HG03520 (cell line): ENCODE measurements around the gene IFT80.

ENCODE experiments used
- ATAC-seq: cut with Tn5 transposase; IDR thresholded peaks from one replicate; pipeline ENCODE4 v1.9.1; 2021; ENCODE audit warnings: mild to moderate bottlenecking, moderate library complexity; ENCODE audit not compliant: unreplicated experiment

IFT80 gene

DNA sequence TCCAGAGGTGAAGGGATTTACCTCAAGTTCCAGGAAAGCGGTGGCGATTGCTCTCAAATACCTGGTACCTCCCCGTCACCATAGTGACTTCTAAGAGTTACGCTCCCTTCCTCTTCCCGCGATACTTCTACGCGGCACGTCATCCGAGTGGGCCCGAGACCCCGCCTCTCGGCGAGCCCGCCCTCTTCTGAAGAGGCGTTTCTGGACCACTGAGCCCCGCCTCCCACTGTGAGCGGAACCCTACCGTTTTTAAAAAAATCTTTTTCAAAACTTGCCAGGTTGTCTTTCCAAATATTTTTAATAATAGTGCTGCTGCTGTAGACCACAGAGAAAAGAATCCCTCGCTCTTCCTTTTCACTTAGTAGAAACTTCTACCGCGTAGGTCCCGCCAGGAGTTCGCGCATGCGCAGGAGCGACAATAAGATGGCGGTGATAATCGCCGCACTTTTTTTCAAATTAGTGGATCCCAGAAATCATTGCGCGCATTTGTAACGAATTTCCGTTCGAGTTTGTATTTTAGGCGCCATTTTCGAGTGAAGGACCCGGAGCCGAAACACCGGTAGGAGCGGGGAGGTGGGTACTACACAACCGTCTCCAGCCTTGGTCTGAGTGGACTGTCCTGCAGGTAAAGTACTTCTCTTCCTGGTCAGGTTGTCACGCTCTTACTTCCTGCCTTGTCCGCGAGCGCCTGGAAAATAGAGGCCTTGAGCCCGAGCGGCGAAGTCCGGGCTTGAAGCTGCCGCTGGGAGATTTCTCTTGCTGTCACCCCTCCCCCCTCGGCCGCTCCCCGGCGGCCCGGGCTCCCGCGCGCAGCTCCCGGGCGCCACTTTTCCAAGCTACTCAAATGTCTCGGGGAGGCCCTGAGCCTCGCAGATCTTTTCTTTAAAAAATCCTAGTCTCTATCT, at the start of gene IFT80, which contains the start of gene SMC4:
TSS of gene IFT80 (minus strand) at position 101 of the 905 bp plus-strand sequence. CDS start 14,625 bp downstream, outside the sequence.
TSS of gene SMC4 (plus strand) at position 526 of the 905 bp plus-strand sequence. CDS start 1,177 bp downstream, outside the sequence.
- ATAC-seq: peak; percentile 91

DNA sequence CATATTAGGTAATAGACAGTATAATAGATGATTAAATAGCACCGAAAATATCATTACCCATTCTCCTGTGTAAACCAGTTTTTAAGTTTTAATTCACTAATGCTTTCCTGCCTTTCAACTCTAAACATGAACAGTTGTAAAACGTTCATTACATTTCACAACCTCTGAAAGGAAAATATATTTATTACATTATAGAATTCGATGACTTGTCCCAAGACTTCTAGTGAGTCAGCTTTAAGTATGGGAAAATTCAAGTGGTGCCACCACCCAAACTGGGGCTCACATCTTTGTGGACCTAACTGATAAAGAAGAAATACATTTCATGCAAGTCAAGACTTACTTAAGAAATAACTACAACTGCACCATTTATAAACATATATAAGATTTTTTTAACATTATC, 48.5 kb upstream of the IFT80 start:
- ATAC-seq: no peak

DNA sequence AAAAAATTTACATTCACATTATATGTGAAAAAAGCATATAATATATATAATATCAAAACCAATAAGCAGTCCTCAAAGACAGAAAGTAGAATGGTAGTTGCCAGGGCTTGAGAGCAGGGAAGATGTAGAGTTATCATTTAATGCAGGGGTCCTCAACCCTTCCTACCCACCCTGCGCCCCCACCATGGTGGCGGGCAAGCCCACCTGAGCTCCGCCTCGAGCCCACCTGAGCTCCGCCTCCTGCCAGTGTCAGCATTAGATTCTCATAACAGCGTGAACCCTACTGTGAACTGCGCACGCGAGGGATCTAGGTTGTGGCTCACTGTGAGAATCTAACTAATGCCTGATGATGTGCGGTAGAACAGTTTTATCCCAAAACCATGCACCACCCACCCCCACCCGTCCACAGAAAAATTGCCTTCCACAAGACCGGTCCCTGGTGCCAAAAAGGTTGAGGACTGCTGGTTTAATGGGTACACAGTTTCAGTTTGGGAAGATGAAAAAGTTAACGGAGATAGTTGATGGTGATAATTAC, 47.6 kb upstream of the IFT80 start:
- no peak for ATAC-seq

DNA sequence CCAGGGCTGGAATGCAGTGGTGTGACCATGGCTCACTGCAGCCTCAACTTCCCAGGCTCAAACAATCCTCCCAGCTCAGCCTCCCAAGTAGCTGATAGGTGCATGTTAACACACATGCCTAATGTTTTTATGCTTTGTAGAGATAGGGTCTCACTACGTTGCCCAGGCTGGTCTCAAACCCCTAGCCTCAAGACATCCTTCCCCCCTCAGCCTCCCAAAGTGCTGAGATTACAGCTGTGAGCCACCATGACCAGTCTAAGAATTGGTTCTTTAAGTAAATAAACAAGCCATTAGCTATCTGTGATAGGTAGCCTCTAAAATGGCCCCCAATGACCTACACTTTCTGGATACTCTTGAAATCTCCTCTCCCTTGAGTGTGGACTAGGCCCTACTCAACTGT, 46.8 kb upstream of the IFT80 start:
- ATAC-seq: no peak

DNA sequence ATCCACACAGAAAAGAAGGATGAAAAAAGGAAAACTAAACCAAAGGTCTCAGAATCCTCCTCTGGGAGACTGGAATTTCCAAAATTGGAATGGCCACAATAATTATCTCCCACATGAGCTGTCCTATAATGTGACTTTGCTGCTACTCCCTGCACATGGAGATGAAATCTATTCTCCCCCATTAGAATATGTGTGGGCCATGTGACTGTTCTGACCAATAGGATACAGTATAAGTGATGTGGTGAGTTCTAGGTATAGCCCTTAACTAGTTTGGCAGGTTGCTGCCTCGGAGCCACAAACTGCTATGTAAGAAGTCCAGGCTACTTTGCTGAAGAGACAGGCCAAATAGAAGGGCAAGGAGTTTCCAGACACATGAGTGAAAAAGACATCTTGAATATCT, 45.4 kb upstream of the IFT80 start:
- no peak for ATAC-seq

DNA sequence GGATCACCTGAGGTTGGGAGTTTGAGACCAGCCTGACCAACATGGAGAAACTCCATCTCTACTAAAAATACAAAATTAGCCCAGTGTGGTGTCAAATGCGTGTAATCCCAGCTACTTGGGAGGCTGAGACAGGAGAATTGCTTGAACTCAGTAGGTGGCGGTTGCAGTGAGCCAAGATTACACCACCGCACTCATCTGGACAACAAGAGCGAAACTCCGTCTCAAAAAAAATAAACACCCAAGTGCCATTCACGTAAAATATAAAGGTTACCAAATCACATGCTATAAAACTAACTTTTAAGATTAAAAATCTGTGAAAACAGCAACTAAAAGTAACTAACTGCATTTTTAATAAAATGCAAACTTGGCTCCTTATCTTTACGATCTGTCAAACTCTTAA, 41.7 kb upstream of the IFT80 start:
- ATAC-seq: no peak

DNA sequence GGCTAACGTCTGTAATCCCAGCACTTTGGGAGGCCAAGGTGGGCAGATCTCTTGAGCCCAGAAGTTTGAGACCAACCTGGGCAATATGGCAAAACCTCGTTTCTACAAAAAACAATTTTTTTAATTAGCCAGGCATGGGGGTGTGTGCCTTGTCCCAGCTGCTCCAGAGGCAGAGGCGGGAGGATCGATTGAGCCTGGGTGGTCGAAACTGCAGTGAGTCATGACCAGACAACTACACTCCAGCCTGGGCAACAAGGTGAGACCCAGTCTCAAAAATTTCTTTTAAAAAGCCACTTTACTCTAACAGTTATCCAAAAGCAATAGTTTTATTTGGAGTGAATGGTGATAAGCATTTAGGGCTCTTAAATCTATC, 38.0 kb upstream of the IFT80 start:
- no peak for ATAC-seq

DNA sequence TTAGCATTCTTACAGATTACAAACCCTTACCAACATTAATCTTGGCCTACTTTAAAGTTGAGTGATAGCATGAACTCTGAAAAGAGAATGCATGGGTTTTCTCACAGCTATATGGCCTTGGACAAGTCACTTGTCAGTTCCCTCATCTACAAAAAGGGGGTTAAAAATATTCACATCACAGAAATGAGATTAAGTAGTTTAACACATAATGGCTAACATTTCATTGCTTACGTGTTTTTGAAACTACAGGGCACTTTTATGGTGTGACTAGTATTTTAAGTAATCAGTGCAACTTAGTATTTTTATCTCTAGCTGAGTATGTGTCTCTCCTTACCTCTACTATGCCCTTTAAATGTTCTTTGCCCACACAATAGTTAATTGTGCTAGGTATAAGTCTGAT, 36.7 kb upstream of the IFT80 start:
- no peak for ATAC-seq

DNA sequence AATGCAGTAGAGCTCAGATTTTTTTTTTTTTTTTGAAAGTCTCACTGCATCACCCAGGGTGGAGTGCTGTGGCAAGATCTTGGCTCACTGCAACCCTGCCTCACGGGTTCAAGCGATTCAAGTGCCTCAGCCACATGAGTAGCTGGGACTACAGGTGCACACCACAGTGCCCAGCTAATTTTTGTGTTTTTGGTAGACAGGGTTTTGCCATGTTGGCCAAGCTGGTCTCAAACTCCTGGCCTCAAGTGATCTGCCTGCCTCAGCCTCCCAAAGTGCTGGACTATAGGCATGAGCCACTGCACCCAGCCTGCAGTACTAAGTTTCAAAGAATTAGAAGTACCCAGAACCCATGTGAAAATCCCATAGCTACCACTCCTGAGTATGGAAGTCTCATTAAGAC, 36.1 kb upstream of the IFT80 start:
- ATAC-seq: no peak

DNA sequence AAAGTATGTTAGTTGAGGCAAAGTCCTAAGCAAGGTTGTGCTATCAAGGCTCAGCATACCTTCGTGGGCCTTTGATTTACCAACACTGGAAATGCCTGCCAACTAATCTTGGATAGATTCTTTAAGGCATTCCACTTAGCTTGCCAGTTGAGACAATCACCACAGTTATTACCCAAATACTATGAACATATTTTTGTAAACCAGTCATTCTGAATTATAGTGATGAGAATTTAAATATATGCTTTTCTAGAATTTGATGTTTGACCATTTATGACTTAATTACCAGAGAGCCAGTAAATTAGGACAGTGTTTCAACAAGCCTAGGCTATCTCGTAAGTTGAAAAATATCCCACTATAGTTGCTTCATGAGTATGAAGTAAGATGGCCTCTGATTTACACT, 35.0 kb upstream of the IFT80 start:
- no peak for ATAC-seq

DNA sequence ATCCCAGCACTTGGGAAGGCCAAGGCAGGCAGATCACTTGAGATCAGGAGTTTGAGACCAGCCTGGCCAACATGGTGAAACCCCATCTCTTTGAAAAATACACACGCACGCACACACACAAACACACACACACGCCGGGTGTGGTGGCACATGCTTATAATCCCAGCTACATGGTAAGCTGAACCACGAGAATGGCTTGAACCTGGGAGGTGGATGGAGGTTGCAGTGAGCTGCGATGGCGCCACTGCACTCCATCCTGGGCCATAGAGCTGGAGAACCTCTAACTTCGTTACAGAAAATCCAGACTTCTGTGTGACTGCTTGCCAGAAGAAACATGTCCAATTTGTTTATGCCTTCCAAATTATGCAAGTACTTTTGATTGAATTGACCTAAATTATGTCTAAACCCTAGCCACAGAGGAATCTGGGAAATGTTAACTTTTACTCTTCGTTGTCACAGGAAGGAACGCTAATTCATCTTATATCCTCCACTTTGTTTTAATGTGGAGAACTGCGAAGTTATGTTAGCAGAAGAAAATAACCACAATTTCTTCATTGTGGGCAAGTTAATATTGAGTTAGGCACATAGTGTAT, 28.9 kb upstream of the IFT80 start:
- ATAC-seq: no peak

DNA sequence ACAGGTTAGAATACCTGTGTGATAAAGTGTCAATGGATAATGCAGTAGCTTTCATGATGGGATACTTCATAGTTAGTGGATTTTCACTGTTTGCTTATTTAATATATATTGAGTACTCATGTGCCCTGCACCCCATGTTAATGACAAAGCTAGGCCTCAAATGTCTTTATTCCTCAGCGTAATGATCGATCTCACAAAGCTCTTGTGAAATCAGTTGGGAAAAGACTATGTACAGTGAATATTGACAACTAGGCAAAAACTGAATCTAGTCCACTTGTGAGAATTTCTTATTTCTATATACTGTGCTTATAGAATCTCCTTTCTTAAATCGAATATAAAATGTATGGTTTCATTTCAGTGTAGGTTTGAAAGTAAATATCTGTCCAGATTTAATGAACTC, 18.3 kb upstream of the IFT80 start:
- ATAC-seq: no peak

DNA sequence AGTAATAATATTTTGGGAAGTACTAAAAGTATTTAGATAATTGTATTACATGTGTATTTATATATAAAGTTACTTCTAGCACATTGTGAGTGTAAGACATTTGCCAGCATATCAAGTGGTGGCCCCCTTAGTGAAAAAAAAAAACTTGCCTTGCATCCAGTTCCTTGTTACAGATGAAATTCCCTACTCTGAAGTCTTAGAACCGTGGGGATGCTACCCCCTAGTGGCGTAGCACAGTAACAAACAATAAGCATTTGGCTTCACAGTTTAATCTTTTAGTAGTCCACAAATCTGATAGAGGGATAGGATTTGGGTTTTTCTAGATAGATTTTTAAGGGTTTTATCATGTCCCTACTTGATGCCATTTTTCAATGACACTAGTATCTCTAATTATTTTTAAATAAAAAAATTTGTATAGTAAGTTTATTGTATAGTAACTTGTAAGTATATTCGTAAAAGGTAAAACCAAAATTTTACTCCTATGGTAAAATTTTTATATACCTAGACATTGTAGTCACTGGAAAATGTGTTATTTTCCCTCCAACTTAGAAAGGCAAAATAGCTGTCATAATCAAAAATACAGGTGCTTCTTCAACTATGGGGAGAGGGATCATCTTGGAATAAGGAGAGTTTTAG, 14.7 kb upstream of the IFT80 start:
- ATAC-seq: no peak

DNA sequence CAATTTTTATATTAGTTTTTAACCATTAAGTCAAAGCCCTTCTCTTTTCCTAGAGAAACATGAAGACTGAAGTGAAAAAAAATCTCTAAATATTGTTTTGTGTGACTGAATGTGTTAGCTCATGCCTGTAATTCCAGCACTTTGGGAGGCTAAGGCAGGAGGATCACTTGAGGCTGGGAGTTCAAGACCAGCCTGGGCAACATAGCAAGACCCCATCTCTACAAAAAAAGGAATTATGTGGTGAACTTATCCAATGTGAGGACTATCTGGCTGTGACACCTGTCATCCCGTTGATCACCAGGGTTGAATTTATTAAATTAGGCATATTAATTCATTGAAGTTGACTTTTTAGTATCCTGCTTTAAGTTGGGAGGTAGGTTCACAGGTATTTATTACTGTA, 13.5 kb upstream of the IFT80 start:
- ATAC-seq: no peak

DNA sequence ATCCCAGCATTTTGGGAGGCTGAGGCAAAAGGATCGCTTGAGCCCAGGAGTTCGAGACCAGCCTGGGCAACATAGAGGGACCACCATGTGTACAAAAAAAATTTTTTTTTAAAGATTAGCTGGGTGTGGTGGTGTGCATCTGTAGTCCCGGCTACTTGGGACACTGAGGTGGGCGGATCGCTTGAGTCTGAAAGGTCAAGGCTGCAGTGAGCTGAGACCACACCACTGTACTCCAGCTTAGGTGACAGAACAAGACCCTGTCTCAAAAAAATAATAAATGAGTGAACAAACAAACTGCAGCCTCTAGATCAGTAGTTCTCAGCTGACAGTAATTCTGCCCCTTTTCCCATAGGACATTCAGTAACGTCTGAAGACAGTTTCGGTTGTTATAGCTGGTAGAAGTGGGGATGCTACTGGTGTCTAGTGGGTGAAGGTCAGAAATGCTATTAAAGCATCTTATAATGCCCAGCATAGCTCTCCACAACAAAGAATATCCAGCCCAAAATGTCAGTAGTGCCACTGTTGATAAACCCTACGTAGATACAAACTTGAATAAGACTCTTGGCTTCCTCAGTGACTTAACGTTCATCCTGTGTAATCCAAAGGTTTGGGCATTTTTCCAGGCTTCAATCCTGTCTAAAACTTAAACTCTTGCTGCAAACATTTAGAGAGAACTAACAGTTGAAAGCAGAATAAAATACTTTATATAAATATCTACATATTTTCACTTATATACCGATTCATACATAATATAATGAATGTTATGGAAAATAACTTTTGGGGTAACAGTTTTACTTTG, 11.0 kb upstream of the IFT80 start:
- ATAC-seq: no peak

DNA sequence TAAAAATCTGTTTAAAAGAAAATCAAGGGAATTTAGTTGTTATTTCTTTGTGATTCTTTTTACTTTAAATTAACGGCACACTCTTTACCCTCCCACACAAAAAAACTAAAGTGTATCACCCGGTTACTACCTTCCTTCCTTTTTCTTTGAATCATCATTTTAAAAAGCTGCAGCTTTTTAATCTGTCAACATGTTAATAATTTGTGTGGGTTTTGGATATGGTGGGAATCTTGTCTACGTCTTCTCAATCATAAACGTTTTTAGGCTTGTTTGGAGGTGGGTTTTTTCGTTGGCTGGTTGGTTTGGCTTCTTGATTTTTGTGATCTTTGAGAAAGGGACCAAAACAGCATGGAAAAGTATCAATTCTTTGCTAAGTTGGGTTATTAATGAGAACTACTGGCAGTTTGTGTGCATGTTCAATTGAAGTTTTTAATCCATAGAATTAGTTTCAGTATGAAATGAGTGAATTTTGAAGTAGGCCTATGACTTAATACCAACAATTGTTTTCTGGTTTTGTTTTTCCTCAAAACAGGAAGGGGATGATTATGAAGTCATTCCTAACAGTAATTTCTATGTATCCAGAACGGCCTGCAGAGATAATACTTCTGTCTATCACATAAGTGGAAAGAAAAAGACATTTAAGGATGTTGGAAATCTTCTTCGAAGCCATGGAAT, 4.9 kb upstream of the IFT80 start:
- no peak for ATAC-seq

DNA sequence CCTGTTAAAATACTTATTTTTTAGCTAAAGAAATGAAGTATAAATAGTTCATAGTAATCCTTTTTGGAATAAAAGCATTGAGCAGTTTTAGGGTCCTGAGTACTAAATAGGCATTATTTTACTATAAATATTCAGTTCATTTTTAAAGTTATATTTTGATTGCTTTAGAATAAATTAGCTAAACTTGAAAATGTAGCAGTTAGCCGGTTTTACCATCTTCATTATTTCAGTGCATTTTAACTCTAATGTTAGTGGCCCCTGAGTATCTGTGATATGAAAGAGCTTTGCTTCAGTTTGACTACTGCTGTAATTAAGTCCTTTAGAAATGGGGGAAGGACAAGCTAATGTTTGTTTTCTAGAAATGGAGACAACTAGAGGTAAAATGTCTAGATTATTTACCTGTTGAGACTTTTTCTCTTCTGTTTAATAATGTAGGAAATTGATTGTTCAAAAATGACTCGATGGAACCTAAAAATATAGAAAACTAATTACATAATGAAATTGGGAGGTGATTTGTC, 4.1 kb upstream of the IFT80 start:
- no peak for ATAC-seq

DNA sequence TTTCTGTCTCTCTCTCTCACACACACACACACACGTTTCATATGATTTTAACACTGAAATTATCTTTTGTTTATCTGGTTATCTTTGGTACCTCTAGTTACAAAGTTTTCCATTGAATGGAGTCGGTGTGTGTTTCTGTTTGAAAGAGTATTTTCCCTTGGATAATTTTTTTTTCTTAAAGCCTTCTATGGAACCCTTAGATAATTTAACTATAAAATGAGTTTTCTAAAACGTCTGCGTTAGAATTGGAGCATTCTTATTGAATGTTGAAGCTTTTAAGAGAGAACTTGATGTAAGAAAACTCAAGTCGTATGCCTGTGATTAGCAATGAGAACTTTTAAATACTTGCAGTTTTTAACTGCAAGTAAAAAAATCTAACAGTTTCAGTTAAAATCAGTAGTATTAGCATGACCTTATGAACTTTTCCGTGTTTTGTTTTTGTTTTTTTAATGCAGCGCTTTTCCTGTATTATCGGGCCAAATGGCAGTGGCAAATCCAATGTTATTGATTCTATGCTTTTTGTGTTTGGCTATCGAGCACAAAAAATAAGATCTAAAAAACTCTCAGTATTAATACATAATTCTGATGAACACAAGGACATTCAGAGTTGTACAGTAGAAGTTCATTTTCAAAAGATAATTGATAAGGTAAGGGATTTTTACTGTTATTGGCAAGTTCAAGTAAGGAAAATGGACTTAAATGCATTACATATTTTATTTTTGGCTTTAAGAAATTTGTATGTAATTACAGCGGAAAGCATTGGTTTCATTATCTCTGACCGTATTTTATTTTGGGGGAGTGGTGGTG, 3.4 kb upstream of the IFT80 start:
- no peak for ATAC-seq
